GM23248 (cell line): ENCODE measurements around the gene ZNF488.

Source experiments
- EZH2 ChIP-seq: fragments of 200-600 bp; sonication (generic); IDR thresholded peaks from 2 replicates; pipeline ENCODE4 v1.6.1; 2018; ENCODE audit warnings: antibody characterized with exemption, mild to moderate bottlenecking; ENCODE audit not compliant: insufficient read depth, poor library complexity, severe bottlenecking
- EZH2phosphoT487 ChIP-seq: fragments of 200-600 bp; sonication (generic); IDR thresholded peaks from 2 replicates; pipeline ENCODE4 v1.6.1; 2018; ENCODE audit warnings: antibody characterized with exemption, moderate library complexity, mild to moderate bottlenecking, low read depth; ENCODE audit not compliant: insufficient read depth

GRCh38 chr10:47331954-47332353 is 52.1 kb downstream of the ZNF488 start:
- TF ChIP-seq EZH2 (no peak), EZH2phosphoT487 (no peak)
